ENCODE results near the gene EPB41L4A. TPM values are rescaled to one million over a fixed set of nuclear protein-coding genes. Genes with fewer than 3 reads are reported as not detected.

EPB41L4A gene
- total RNA-seq, 1 donor from 2014 or later = 27.2 TPM

DNA sequence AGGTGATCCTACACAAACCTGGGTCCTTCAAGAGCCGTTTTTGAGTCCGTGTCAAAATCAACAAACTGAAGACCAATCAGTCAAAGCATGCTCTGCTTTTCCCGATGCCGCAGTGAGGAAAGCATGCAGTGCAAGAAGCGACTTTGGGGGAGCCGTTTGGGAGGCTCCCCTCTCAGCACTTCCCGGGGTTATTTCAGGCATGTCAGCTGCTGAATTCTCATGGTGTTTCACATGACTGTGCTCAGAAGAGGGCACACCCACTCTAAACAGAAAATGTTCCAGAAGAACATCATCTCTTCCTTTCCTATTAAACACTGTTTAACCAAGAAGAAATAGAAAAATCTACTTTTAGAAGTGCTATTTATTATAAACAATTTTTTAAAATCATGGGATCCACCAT, 125.5 kb downstream of the EPB41L4A start:
- Mint-ChIP-seq H3K9me3 (peaks cover 8% of the 10 kb centered on the region), H3K4me3 (no peak overlapping the region), H3K36me3 (peaks cover 6% of the 10 kb centered on the region), H3K4me1 (ENCODE audit: unreplicated experiment) (peaks cover 9% of the 10 kb centered on the region), H3K27me3 (no peaks in the 10 kb centered on the region), H3K27ac (no peak overlapping the region)
- TF ChIP-seq, protein P1, sequence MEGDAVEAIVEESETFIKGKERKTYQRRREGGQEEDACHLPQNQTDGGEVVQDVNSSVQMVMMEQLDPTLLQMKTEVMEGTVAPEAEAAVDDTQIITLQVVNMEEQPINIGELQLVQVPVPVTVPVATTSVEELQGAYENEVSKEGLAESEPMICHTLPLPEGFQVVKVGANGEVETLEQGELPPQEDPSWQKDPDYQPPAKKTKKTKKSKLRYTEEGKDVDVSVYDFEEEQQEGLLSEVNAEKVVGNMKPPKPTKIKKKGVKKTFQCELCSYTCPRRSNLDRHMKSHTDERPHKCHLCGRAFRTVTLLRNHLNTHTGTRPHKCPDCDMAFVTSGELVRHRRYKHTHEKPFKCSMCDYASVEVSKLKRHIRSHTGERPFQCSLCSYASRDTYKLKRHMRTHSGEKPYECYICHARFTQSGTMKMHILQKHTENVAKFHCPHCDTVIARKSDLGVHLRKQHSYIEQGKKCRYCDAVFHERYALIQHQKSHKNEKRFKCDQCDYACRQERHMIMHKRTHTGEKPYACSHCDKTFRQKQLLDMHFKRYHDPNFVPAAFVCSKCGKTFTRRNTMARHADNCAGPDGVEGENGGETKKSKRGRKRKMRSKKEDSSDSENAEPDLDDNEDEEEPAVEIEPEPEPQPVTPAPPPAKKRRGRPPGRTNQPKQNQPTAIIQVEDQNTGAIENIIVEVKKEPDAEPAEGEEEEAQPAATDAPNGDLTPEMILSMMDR (conservative IDR thresholded peaks at IDR 0.05) = no peak
- no peak for DNase-seq (ENCODE audit: extremely low spot score, unreplicated experiment)

DNA sequence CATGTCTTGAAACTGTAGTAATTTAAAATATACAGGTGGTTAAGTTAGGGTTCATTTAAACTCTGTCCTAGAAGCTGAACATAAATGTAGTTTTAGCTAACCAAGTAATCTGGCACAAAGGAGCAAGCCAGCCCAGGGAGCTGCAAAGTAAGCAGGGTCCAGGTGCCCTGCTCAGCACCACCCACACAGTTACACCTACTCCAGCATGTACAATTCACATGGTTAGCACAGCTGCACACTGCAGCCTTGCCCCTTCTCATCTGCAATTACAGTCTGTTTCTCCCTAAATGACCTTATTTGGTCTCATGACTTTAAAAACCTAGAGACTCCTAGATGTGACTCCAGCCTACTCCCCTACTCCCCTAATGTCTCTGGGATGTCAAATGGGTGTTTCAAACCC, 128.4 kb downstream of the EPB41L4A start:
- TF ChIP-seq, protein P1 (conservative IDR thresholded peaks at IDR 0.05) = no peak
- peak overlapping the region; percentile 34 for H3K27ac Mint-ChIP-seq
- H3K9me3 Mint-ChIP-seq = no peaks in the 10 kb centered on the region
- H3K4me3 Mint-ChIP-seq = no peak overlapping the region
- H3K36me3 Mint-ChIP-seq = no peaks in the 10 kb centered on the region
- DNase-seq (ENCODE audit: extremely low spot score, unreplicated experiment) = no peak
- H3K27me3 Mint-ChIP-seq = no peaks in the 10 kb centered on the region
- H3K4me1 Mint-ChIP-seq (ENCODE audit: unreplicated experiment) = peaks cover 9% of the 10 kb centered on the region

DNA sequence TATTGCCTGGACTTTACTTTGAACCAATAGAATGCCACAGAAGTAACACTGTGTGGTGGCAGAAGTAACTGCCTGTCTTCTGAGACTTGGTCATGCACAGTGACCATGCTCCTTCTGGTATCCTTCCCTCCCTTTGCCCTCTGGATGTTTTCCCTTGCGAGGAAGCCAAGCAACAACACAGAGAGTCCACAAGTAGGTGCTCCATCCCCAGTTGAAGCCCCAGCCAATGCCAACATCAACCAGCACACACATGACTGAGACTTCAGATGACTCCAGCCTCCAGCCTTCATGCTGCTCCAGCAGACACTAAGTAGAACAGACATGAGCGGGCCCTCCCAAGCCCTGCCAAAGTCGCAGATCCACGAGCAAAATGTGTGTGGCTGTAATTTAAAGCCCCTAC, 129.6 kb downstream of the EPB41L4A start:
- Mint-ChIP-seq H3K27me3 (no peaks in the 10 kb centered on the region), H3K27ac (no peak overlapping the region), H3K4me1 (ENCODE audit: unreplicated experiment) (peaks cover 11% of the 10 kb centered on the region), H3K4me3 (no peak overlapping the region), H3K36me3 (no peaks in the 10 kb centered on the region), H3K9me3 (no peaks in the 10 kb centered on the region)
- TF ChIP-seq, protein P1 (conservative IDR thresholded peaks at IDR 0.05) = no peak
- DNase-seq (ENCODE audit: extremely low spot score, unreplicated experiment) = no peak

DNA sequence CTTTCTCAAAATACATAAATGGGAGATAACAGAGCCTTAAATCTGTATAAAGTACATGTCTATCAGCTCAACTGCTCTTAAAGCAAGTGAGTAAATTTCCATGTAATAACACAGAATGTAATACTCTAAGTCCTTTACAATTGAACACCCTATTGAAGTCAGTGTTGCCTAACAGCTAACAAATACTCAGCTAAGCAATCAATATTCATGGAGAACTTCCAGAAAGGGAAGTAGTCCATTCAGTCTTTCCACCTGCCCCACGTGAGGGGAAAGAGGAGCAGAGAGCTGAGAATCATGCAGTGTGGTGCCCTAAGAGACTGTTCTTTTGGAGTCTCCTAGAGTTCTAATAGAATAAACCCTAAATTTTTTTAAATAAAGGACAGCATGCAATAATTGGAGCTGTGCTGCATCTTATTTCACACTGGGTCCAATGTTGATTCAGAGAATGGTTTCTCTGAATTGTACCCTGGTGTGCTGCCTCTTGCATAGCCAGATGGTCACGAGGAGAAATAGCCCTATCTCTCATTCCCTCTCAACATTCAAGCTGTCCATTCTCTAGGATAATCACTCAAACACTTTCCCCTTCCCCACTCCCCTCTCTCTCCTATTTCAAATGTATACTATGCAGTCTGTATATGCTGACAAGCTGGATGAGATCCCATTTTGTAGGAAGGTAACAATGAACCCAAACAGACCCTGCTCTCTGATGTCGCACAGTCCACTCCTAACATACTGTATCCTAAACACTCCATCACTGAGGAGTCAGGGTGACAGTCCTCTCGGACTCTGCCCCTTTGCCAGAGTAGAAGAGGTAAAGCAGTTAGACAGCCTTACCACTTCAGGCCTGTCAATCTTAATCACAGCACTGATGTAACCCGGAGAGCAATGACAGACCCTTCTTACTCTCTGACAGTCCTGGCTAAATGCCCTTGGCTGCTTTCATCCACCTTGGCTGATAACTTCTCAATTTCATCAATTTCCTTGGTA, 134.8 kb downstream of the EPB41L4A start:
- Mint-ChIP-seq H3K27me3 (no peaks in the 10 kb centered on the region), H3K4me1 (ENCODE audit: unreplicated experiment) (peaks cover 12% of the 10 kb centered on the region)

DNA sequence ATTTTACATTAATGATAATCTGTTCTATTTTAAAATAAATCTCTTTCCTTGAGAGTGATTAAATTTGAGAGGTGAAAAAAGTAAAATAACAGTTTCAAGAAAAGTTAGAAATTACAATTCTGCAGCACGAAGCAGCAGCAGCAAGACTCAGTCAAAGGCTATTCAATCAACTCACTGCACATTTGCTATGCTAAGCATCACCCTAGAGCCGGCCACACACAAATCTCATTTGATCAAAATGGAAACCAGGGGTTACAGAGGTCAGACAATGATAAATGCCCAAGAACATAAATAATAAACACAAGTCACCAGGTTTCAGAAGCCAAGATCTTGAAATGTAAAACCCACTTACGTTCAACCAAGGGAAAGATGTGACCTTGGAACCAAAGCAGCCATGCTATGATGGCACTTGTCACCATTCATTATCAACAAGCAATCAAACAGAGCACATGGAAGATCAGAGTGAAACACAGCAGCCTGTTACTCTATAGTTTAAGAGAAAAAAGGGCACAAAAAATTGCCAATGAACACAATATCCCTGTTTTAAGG, 136.0 kb downstream of the EPB41L4A start:
- Mint-ChIP-seq H3K36me3 (no peaks in the 10 kb centered on the region), H3K9me3 (no peaks in the 10 kb centered on the region), H3K27ac (no peak overlapping the region), H3K4me1 (ENCODE audit: unreplicated experiment) (peaks cover 12% of the 10 kb centered on the region), H3K4me3 (no peak overlapping the region), H3K27me3 (no peaks in the 10 kb centered on the region)
- TF ChIP-seq, protein P1 (conservative IDR thresholded peaks at IDR 0.05) = no peak
- no peak for DNase-seq (ENCODE audit: extremely low spot score, unreplicated experiment)

More for the DNA sequence above, 134.8 kb downstream of the EPB41L4A start:
- no peak overlapping the region for H3K27ac Mint-ChIP-seq
- DNase-seq (ENCODE audit: extremely low spot score, unreplicated experiment) = no peak
- no peak overlapping the region for H3K4me3 Mint-ChIP-seq
- TF ChIP-seq, protein P1 (conservative IDR thresholded peaks at IDR 0.05) = no peak
- no peaks in the 10 kb centered on the region for H3K9me3 Mint-ChIP-seq
- no peaks in the 10 kb centered on the region for H3K36me3 Mint-ChIP-seq

Data from type B pancreatic cell (in vitro differentiated cells).